Ovary (tissue), 3 donors: ENCODE data around the gene ZNF793.

Experiments
- CTCF ChIP-seq, 3 donors: fragments of 450-650 bp in 2 of 3; fragments of 200-600 bp in 1 of 3; IDR thresholded peaks; one replicate each; pipeline versions ENCODE4 v1.5.1 to v1.8.0; 2016 to 2022; ENCODE audit warnings: antibody characterized with exemption in 3 of 3, mild to moderate bottlenecking in 1 of 3
- EP300 ChIP-seq: sonication (generic); formaldehyde crosslinking; IDR thresholded peaks from one replicate; pipeline ENCODE4 v1.6.1; 2017; ENCODE audit warnings: antibody characterized with exemption
- POLR2A ChIP-seq: fragments of 450-650 bp; IDR thresholded peaks from one replicate; pipeline ENCODE4 v1.6.1; 2017; ENCODE audit warnings: antibody characterized with exemption, mild to moderate bottlenecking, moderate library complexity
- donor health status: DM: no; HTN: no; CAD: no.

GRCh38 chr19:37467608-37468090 lies 39.1 kb upstream of the ZNF793 start:
- TF ChIP-seq POLR2A (no peak), CTCF (IDR thresholded peaks at IDR 0.05) (no peak), EP300 (no peak)
